Ectodermal cell (in vitro differentiated cells): ENCODE measurements around the gene CHD5.
"Not testable (repeated sequence)": the region's sequence is repeated elsewhere in the genome, so short reads cannot be mapped to it uniquely, and the experiment has no call there.

Experiments
- H3K27ac ChIP-seq: 2 replicates; pipeline ENCODE4 v1.7.0; 2013; ENCODE audit warnings: mild to moderate bottlenecking, low read depth, low read length; ENCODE audit not compliant: insufficient read depth, poor library complexity, severe bottlenecking
- H3K27me3 ChIP-seq: 2 replicates; pipeline ENCODE4 v1.7.0; 2013; ENCODE audit warnings: mild to moderate bottlenecking, low read length; ENCODE audit not compliant: insufficient read depth, control insufficient read depth, poor library complexity, severe bottlenecking
- H3K36me3 ChIP-seq: one replicate; pipeline ENCODE4 v1.7.0; 2013; ENCODE audit warnings: low read length; ENCODE audit not compliant: control insufficient read depth, insufficient read depth
- H3K4me1 ChIP-seq: one replicate; pipeline ENCODE4 v1.7.0; 2013; ENCODE audit warnings: low read length; ENCODE audit not compliant: control insufficient read depth, insufficient read depth
- H3K4me3 ChIP-seq: 2 replicates; pipeline ENCODE4 v1.7.0; 2013; ENCODE audit warnings: low read depth, low read length, control low read depth; ENCODE audit not compliant: insufficient read depth
- H3K9me3 ChIP-seq: 2 replicates; pipeline ENCODE4 v1.7.0; 2013; ENCODE audit warnings: mild to moderate bottlenecking, low read length, moderate library complexity; ENCODE audit not compliant: control insufficient read depth
- WGBS, 2 experiments: methylation state at CpG; one replicate each; pipeline ENCODE4 v1.1.7; 2013; ENCODE audit warnings: missing lambda C conversion rate in 2 of 2; 5-methylcytosine and 5-hydroxymethylcytosine counted together

The CHD5 gene

GRCh38 chr1:6068932-6069331, 111.2 kb downstream of the CHD5 start:
- Histone ChIP-seq H3K36me3 (no peaks in the 10 kb centered on the region), H3K27me3 (no peaks in the 10 kb centered on the region)

GRCh38 chr1:6068073-6068472, 112.0 kb downstream of the CHD5 start:
- no peaks in the 10 kb centered on the region for H3K36me3 ChIP-seq
- H3K27ac ChIP-seq, result no peak overlapping the region
- H3K4me1 ChIP-seq, result peaks cover 8% of the 10 kb centered on the region
- WGBS, 2 experiments, result 91 to 93% methylated on average over 5 of the region's 5 CpGs
- H3K9me3 ChIP-seq, result no peaks in the 10 kb centered on the region
- no peak overlapping the region for H3K4me3 ChIP-seq
- H3K27me3 ChIP-seq, result no peaks in the 10 kb centered on the region

More at GRCh38 chr1:6068932-6069331, 111.2 kb downstream of the CHD5 start:
- Histone ChIP-seq H3K27ac (no peak overlapping the region), H3K4me3 (no peak overlapping the region), H3K4me1 (peaks cover 12% of the 10 kb centered on the region), H3K9me3 (no peaks in the 10 kb centered on the region)
- WGBS, 2 experiments, result 89 to 94% methylated on average over 9 of the region's 9 CpGs

- whole genome bisulfite sequencing, 2 experiments, result 93 to 94% methylated on average over 8 of the region's 8 CpGs
- no peak overlapping the region for H3K4me3 ChIP-seq
- no peaks in the 10 kb centered on the region for H3K27me3 ChIP-seq
- H3K27ac ChIP-seq, result no peak overlapping the region
- H3K4me1 ChIP-seq, result peaks cover 8% of the 10 kb centered on the region
- H3K9me3 ChIP-seq, result no peaks in the 10 kb centered on the region
- no peaks in the 10 kb centered on the region for H3K36me3 ChIP-seq
These were observed 113.4 kb downstream of the CHD5 start for GRCh38 chr1:6066680-6067079.

GRCh38 chr1:6065093-6065858, 114.8 kb downstream of the CHD5 start:
- no peaks in the 10 kb centered on the region for H3K36me3 ChIP-seq
- H3K27me3 ChIP-seq, result no peaks in the 10 kb centered on the region
- 91 to 92% methylated on average over 28 of the region's 28 CpGs for WGBS, 2 experiments
- peaks cover 8% of the 10 kb centered on the region for H3K4me1 ChIP-seq
- H3K27ac ChIP-seq, result no peak overlapping the region
- no peak overlapping the region for H3K4me3 ChIP-seq
- no peaks in the 10 kb centered on the region for H3K9me3 ChIP-seq

- not testable (repeated sequence) for H3K36me3 ChIP-seq, H3K4me3 ChIP-seq, H3K9me3 ChIP-seq, H3K27me3 ChIP-seq, H3K27ac ChIP-seq, H3K4me1 ChIP-seq
- 92 to 93% methylated on average over 7 of the region's 7 CpGs for WGBS, 2 experiments
These were observed 116.5 kb downstream of the CHD5 start for GRCh38 chr1:6063532-6064053.

GRCh38 chr1:6062670-6063069, 117.5 kb downstream of the CHD5 start:
- H3K4me3 ChIP-seq, result no peak overlapping the region
- 93 to 95% methylated on average over 5 to 6 of the region's 6 CpGs for WGBS, 2 experiments
- H3K4me1 ChIP-seq, result peaks cover 8% of the 10 kb centered on the region
- no peaks in the 10 kb centered on the region for H3K9me3 ChIP-seq
- H3K36me3 ChIP-seq, result no peaks in the 10 kb centered on the region
- no peaks in the 10 kb centered on the region for H3K27me3 ChIP-seq
- H3K27ac ChIP-seq, result no peak overlapping the region

GRCh38 chr1:6059866-6060265, 120.3 kb downstream of the CHD5 start:
- peaks cover 2% of the 10 kb centered on the region for H3K4me1 ChIP-seq
- no peaks in the 10 kb centered on the region for H3K9me3 ChIP-seq
- H3K36me3 ChIP-seq, result no peaks in the 10 kb centered on the region
- H3K4me3 ChIP-seq, result no peak overlapping the region
- H3K27ac ChIP-seq, result no peak overlapping the region
- WGBS, 2 experiments, result 89 to 92% methylated on average over 9 of the region's 9 CpGs
- H3K27me3 ChIP-seq, result no peaks in the 10 kb centered on the region

- Histone ChIP-seq H3K27ac (no peak overlapping the region), H3K27me3 (no peaks in the 10 kb centered on the region), H3K4me1 (peaks cover 10% of the 10 kb centered on the region), H3K36me3 (no peaks in the 10 kb centered on the region), H3K9me3 (no peaks in the 10 kb centered on the region), H3K4me3 (no peak overlapping the region)
- WGBS, 2 experiments, result 91 to 92% methylated on average over 9 of the region's 9 CpGs
These were observed 122.8 kb downstream of the CHD5 start for GRCh38 chr1:6057170-6057845.

- H3K4me3 ChIP-seq, result no peak overlapping the region
- H3K27ac ChIP-seq, result no peak overlapping the region
- WGBS, 2 experiments, result 90 to 92% methylated on average over 8 of the region's 8 CpGs
- H3K27me3 ChIP-seq, result no peaks in the 10 kb centered on the region
- no peaks in the 10 kb centered on the region for H3K36me3 ChIP-seq
- H3K9me3 ChIP-seq, result no peaks in the 10 kb centered on the region
- H3K4me1 ChIP-seq, result peaks cover 10% of the 10 kb centered on the region
These were observed 123.6 kb downstream of the CHD5 start for GRCh38 chr1:6056572-6056948.

- no peak overlapping the region for H3K4me3 ChIP-seq
- H3K9me3 ChIP-seq, result no peaks in the 10 kb centered on the region
- H3K27me3 ChIP-seq, result no peaks in the 10 kb centered on the region
- H3K36me3 ChIP-seq, result no peaks in the 10 kb centered on the region
- no peak overlapping the region for H3K27ac ChIP-seq
- H3K4me1 ChIP-seq, result peaks cover 10% of the 10 kb centered on the region
- 91 to 94% methylated on average over 6 of the region's 6 CpGs for WGBS, 2 experiments
These were observed 125.5 kb downstream of the CHD5 start for GRCh38 chr1:6054596-6054995.
